ENCODE data around the gene DPRX.
"Not testable (repeated sequence)": the region's sequence is repeated elsewhere in the genome, so short reads cannot be mapped to it uniquely, and the experiment has no call there.

Gene DPRX

GRCh38 chr19:53647350-53647749, 15.6 kb downstream of the DPRX start:
- DNase-seq = no peak

DNA sequence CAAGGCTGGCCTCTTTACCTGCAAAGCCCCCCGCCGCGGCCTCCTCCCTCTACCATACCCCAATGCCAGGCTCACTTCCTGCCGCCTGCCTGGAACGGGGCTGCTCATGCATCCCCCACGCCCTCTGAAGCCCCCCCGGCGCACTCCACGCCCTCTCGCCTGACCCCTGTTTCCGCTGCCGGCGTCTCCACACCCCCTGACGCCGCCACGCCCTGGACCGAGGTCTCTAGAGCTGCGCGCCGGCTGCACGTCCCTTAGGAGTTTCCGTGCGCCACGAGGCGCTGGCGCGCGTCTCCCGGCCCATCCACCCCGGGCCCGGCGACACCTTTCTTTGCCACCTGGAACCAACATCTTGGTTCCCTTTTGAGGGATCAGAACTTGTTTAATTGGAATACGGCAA, 16.0 kb downstream of the DPRX start:
- no peak for DNase-seq

DNA sequence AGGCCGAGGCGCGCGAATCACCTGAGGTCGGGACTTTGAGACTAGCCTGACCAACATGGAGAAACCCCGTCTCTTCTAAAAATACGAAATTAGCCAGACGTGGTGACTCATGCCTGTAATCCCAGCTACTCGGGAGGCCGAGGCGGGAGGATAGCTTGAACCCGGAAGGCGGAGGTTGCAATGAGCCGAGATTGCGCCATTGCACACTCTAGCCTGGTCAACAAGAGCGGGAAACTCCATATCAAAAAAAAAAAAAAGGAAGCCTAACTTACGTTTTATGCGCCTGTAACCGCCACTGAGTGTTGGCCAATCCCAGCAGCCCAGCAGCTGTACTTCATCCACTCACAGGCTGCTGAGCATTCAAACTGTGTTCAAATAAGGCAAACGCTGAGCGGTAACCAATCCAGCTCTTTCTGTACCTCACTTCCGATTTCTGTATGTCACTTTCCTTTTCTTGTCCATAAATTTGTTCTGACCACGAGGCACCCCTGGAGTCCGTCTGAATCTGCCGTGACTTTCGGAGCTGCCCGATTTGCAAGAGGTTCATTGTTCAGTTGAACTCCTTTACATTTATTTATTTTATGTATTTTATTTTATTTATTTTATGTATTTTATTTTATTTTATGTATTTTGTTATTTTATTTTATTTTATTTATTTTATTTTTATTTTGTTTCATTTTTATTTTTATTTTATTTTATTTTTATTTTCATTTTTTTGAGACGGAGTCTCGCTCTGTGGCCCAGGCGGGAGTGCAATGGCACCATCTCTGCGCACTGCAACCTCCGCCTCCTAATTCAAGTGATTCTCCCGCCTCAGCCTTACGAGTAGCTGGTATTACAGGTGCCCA, 18.2 kb downstream of the DPRX start:
- DNase-seq = no peak

- no peak for DNase-seq
These were observed 20.7 kb downstream of the DPRX start for GRCh38 chr19:53652476-53652875.

DNA sequence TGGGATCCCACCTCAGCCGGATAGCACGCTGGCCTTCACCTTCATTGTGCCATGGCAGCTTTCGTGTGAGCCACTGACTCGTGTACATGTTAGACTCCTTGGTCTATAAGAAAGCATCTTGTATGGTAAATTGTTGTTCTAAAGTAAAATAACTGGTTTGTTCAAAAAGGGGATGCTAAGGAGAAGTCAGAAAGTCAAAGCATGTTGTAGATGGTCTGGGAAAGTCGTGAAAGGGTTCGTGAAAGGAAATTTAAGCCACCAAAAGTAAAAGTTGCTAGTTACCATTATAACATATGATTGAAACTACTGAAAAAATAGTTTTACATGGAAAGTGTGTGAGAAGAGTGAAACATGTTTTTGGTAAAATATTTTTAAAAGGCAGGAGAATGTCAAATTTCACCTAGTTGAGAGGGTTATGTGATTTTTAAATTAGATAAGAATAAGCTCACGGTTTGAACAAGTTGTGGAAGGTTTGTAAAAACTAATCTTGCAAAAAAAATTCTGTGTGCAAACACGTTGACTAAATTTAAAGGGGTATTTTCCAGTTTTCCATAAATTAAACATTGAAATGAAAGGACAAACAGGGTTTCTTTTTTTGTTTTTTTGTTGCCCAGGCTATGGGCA, 23.4 kb downstream of the DPRX start:
- DNase-seq = no peak

DNA sequence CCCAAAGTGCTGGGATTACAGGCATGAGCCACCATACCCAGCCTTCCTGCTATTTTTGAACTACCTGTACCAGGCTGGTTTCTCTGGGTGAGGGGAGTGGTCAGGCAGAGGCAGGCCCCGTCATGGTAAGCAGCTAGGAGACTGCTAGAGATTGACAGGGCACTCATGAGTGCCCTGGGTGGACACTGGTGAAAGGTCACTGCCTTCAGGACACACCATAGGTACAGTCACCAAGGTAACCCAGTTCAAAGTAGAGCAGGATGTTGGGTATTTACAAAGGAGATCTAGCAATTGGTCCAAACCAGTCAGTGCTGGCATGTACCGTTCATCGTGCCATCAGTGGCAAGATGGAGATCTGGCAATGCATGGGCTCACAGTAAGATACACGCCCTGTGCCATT, 25.5 kb downstream of the DPRX start:
- no peak for DNase-seq

- no peak for DNase-seq
These were observed 26.0 kb downstream of the DPRX start for GRCh38 chr19:53657778-53658177.

DNA sequence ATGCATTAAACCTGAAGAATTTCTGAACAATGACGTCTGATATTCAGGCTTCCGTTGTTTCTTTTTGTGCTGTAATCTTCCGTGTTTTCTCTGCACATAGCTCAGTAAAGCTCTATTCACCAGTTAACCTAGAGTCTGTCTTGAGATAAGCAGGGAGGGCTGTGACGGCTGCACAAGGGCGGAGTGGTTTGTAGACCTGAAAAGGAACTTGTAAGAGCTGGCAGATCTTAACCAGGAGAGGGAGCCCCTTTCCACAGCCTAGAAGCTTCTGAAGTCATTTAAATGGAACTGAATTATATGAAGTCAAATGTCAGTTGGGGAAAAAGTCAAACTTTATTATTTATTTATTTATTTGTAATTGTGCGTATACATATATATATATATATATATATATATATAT, 27.5 kb downstream of the DPRX start:
- no peak for DNase-seq

- DNase-seq = no peak
These were observed 28.8 kb downstream of the DPRX start for GRCh38 chr19:53660584-53660983.

GRCh38 chr19:53662209-53662608, 30.4 kb downstream of the DPRX start:
- DNase-seq = no peak

- no peak for DNase-seq
These were observed 32.4 kb downstream of the DPRX start for GRCh38 chr19:53664152-53664551.

DNA sequence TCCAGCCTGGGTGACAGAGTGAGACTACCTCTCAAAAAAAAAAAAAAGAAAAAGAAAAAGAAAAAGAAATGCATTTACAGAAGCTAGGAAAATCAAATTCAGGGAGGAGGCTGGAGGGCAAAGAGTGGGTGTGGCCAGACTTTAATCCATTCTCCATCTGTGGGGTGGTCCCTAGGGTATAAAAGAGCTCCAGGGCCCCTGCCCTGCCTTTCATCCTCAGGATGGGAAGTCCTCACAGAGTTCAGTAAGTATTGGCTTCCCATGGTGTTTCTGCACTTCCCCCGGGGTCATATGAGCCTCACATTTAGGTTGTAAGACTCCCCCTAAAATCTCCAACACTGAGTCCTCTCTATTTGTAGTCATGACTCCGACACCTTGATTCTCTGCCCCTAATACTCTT, 33.0 kb downstream of the DPRX start:
- DNase-seq = no peak

GRCh38 chr19:53666331-53666730, 34.5 kb downstream of the DPRX start:
- DNase-seq = not testable (repeated sequence)

- DNase-seq = not testable (repeated sequence)
These were observed 37.0 kb downstream of the DPRX start for GRCh38 chr19:53668804-53669203.

DNA sequence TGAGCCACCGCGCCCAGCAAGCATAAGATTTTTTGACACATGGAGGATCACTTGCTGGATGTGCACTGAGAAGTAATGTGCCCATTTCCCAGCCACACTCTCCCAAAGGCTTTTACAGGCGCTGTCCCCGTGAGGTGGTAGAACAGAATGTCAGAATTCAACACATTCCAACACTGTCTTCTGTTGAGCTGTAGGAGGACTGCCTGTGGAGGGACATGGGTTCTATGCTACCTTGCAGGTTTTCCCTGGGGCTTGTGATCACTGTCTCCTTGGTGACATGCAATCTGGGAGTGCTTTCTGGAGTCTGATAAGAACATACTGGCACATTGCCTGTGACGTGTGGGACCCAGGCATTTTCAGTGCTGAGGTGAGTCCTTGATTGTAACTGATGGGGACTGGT, 38.5 kb downstream of the DPRX start:
- no peak for DNase-seq

DNA sequence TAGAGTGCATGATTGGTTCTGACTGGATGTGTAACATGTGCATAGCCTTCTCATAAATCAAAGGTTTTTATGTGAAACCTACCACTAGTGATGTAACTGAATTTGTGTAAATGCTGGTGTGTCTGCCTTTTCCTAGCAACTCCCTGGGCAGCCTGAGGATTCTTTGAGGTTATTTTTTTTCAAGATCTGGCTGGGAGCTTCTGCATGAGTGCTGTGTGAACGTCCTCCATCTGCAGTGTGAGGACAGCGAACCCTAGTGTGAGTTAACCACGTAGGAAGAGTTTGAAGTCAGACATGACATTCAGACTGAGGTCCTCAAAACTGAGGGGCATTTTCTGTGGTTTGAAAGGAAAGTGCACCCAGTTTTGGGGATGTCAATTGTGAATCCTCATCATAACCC, 39.9 kb downstream of the DPRX start:
- DNase-seq = no peak

All from GOT3 (cell line).